Measurements from ENCODE around the gene PYROXD2.

The PYROXD2 gene

GRCh38 chr10:98414578-98414931, 427 bp downstream of the PYROXD2 start:
- DNase-seq (ENCODE audit: low read depth), result no peak

GRCh38 chr10:98411768-98412167, 3.2 kb downstream of the PYROXD2 start:
- no peak for DNase-seq (ENCODE audit: low read depth)

- DNase-seq (ENCODE audit: low read depth), result no peak
These were observed 3.8 kb downstream of the PYROXD2 start for GRCh38 chr10:98411166-98411565.

GRCh38 chr10:98410759-98411158, 4.2 kb downstream of the PYROXD2 start:
- no peak for DNase-seq (ENCODE audit: low read depth)

GRCh38 chr10:98410135-98410743, 4.7 kb downstream of the PYROXD2 start:
- DNase-seq (ENCODE audit: low read depth), result no peak

- no peak for DNase-seq (ENCODE audit: low read depth)
These were observed 6.2 kb downstream of the PYROXD2 start for GRCh38 chr10:98408799-98409198.

GRCh38 chr10:98407744-98408241, 7.2 kb downstream of the PYROXD2 start:
- no peak for DNase-seq (ENCODE audit: low read depth)

GRCh38 chr10:98407017-98407743, 7.8 kb downstream of the PYROXD2 start:
- DNase-seq (ENCODE audit: low read depth), result no peak

GRCh38 chr10:98405422-98405821, 9.6 kb downstream of the PYROXD2 start:
- DNase-seq (ENCODE audit: low read depth), result no peak

- DNase-seq (ENCODE audit: low read depth), result peak; percentile 73
These were observed 10.2 kb downstream of the PYROXD2 start for GRCh38 chr10:98404571-98405359.

GRCh38 chr10:98403812-98404504, 11.0 kb downstream of the PYROXD2 start:
- peak; percentile 39 for DNase-seq (ENCODE audit: low read depth)

GRCh38 chr10:98402931-98403718, 11.9 kb downstream of the PYROXD2 start:
- DNase-seq (ENCODE audit: low read depth), result no peak

GRCh38 chr10:98402478-98402877, 12.5 kb downstream of the PYROXD2 start:
- DNase-seq (ENCODE audit: low read depth), result no peak

GRCh38 chr10:98400482-98400881, 14.5 kb downstream of the PYROXD2 start:
- peak; percentile 50 for DNase-seq (ENCODE audit: low read depth)

- DNase-seq (ENCODE audit: low read depth), result no peak
These were observed 15.2 kb downstream of the PYROXD2 start for GRCh38 chr10:98399784-98400183.

GRCh38 chr10:98397089-98397600, 17.8 kb downstream of the PYROXD2 start:
- DNase-seq (ENCODE audit: low read depth), result no peak

- no peak for DNase-seq (ENCODE audit: low read depth)
These were observed 18.6 kb downstream of the PYROXD2 start for GRCh38 chr10:98396096-98397063.

GRCh38 chr10:98394851-98395440, 20.0 kb downstream of the PYROXD2 start:
- DNase-seq (ENCODE audit: low read depth), result no peak

GRCh38 chr10:98391578-98391991, 23.4 kb downstream of the PYROXD2 start:
- DNase-seq (ENCODE audit: low read depth), result no peak

- no peak for DNase-seq (ENCODE audit: low read depth)
These were observed 23.9 kb downstream of the PYROXD2 start for GRCh38 chr10:98391065-98391464.

Measured in iris pigment epithelial cell (primary cell).